Left lung (tissue), 14 donors: ENCODE measurements around the gene DZIP3. TPM values are rescaled to one million over a fixed set of nuclear protein-coding genes. Genes with fewer than 3 reads are reported as not detected.
A peak's percentile ranks its signal among the peaks of the same experiment; 100 is the strongest.

ENCODE experiments used
- ATAC-seq: fragments of 200-7000 bp; cut with Tn5 transposase; one replicate; pipeline ENCODE4 v1.9.1; 2020; ENCODE audit warnings: moderate library complexity
- DNase-seq, 4 donors: peaks; one replicate each; pipeline ENCODE4 v3.0.0-alpha.2; 2013 to 2020
- H3K27ac ChIP-seq, 2 donors: fragments of 200-600 bp; sonication (generic) in 1 of 2; one replicate each; pipeline versions ENCODE4 v1.5.0 to v1.8.0; 2020 to 2021
- H3K27me3 ChIP-seq, 2 donors: fragments of 200-600 bp; sonication (generic) in 1 of 2; one replicate each; pipeline versions ENCODE4 v1.5.0 to v1.8.0; 2020 to 2021
- H3K36me3 ChIP-seq, 2 donors: fragments of 200-600 bp; sonication (generic) in 1 of 2; one replicate each; pipeline versions ENCODE4 v1.5.0 to v1.8.0; 2020 to 2021
- H3K4me1 ChIP-seq, 2 donors: fragments of 200-600 bp; one replicate each; pipeline ENCODE4 v1.8.0; 2021
- H3K4me3 ChIP-seq, 2 donors: fragments of 200-600 bp; sonication (generic) in 1 of 2; one replicate each; pipeline versions ENCODE4 v1.5.0 to v1.8.0; 2020 to 2021; ENCODE audit warnings: mild to moderate bottlenecking in 1 of 2
- H3K9me3 ChIP-seq, 2 donors: fragments of 200-600 bp; sonication (generic) in 1 of 2; one replicate each; pipeline versions ENCODE4 v1.5.0 to v1.8.0; 2020 to 2021
- intact Hi-C, 2 donors: fragments of 100-400 bp; cut with DNase I; formaldehyde crosslinking; loops; one replicate each; pipeline versions ENCODE4 v1.11.2 to v1.14.2; 2022
- long read RNA-seq, 12 donors: library from polyadenylated mRNA in 2 of 12; unstranded in 2 of 12; transcript quantifications; one replicate each; pipeline ENCODE4 v2.0.0 and lab custom pipeline, GENCODE V29; 2019 to 2026
- polyA plus RNA-seq, 6 donors: library from polyadenylated mRNA; unstranded; fragments of 120-200 nt; gene quantifications; one replicate each; pipeline ENCODE4 v1.2.1, GENCODE V29; 2013; ENCODE audit not compliant: insufficient read length in 6 of 6
- total RNA-seq, 2 donors: library from RNA; stranded (reverse); fragmentation: NEBNext Ultra II Directional; extraction: Animal tissue kit (Norgen Biotek cat#: 25700); gene quantifications; one replicate each; pipeline ENCODE4 v1.2.1, GENCODE V29; 2021
- TF ChIP-seq, protein P1 (sequence below), 2 donors: fragments of 200-600 bp; sonication (generic) in 1 of 2; IDR thresholded peaks; one replicate each; pipeline versions ENCODE4 v1.5.0 to v1.8.0; 2021; ENCODE audit warnings: antibody characterized with exemption in 2 of 2
- donor health status: DM: no; HTN: yes; CAD: no.
- donor health status: DM: no; HTN: no; CAD: no.

DZIP3 gene, protein sequence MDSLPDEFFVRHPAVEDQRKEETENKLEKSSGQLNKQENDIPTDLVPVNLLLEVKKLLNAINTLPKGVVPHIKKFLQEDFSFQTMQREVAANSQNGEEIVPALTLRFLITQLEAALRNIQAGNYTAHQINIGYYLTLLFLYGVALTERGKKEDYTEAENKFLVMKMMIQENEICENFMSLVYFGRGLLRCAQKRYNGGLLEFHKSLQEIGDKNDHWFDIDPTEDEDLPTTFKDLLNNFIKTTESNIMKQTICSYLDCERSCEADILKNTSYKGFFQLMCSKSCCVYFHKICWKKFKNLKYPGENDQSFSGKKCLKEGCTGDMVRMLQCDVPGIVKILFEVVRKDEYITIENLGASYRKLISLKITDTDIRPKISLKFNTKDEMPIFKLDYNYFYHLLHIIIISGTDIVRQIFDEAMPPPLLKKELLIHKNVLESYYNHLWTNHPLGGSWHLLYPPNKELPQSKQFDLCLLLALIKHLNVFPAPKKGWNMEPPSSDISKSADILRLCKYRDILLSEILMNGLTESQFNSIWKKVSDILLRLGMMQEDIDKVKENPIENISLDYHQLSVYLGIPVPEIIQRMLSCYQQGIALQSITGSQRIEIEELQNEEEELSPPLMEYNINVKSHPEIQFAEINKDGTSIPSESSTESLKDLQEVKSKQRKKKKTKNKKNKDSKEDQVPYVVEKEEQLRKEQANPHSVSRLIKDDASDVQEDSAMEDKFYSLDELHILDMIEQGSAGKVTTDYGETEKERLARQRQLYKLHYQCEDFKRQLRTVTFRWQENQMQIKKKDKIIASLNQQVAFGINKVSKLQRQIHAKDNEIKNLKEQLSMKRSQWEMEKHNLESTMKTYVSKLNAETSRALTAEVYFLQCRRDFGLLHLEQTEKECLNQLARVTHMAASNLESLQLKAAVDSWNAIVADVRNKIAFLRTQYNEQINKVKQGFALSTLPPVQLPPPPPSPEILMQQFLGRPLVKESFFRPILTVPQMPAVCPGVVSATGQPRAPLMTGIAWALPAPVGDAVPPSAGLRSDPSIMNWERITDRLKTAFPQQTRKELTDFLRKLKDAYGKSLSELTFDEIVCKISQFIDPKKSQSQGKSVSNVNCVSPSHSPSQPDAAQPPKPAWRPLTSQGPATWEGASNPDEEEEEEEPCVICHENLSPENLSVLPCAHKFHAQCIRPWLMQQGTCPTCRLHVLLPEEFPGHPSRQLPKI
- total RNA-seq (10 to 100 TPM; 11.5 to 12.1 TPM), polyA plus RNA-seq (10 to 100 TPM; 26.0 to 32.8 (median 29.7) TPM)
- long read RNA-seq, donor 1: 0 reads
- long read RNA-seq, donor 2, full-length matches to known transcripts: 2 of 2 reads
- long read RNA-seq, donor 2, partial matches to known transcripts: 0 of 2 reads
- long read RNA-seq, donor 2, other reads (novel, unspliced or antisense): 0 of 2 reads
- long read RNA-seq, donor 3: 0 reads
- long read RNA-seq, donor 4, partial matches to known transcripts: 1 of 4 reads
- long read RNA-seq, donor 4, other reads (novel, unspliced or antisense): 2 of 4 reads
- long read RNA-seq, donor 5: 0 reads
- long read RNA-seq, donor 6, partial matches to known transcripts: 5 of 5 reads
- long read RNA-seq, donor 6, other reads (novel, unspliced or antisense): 0 of 5 reads
- long read RNA-seq, donor 7: 0 reads
- long read RNA-seq, donor 8, partial matches to known transcripts: 0 of 2 reads
- long read RNA-seq, donor 8, other reads (novel, unspliced or antisense): 0 of 2 reads
- long read RNA-seq, donor 9: 0 reads
- long read RNA-seq, donor 10: 0 reads
- long read RNA-seq, donor 11: 0 reads
- long read RNA-seq, donor 12: 0 reads

DNA sequence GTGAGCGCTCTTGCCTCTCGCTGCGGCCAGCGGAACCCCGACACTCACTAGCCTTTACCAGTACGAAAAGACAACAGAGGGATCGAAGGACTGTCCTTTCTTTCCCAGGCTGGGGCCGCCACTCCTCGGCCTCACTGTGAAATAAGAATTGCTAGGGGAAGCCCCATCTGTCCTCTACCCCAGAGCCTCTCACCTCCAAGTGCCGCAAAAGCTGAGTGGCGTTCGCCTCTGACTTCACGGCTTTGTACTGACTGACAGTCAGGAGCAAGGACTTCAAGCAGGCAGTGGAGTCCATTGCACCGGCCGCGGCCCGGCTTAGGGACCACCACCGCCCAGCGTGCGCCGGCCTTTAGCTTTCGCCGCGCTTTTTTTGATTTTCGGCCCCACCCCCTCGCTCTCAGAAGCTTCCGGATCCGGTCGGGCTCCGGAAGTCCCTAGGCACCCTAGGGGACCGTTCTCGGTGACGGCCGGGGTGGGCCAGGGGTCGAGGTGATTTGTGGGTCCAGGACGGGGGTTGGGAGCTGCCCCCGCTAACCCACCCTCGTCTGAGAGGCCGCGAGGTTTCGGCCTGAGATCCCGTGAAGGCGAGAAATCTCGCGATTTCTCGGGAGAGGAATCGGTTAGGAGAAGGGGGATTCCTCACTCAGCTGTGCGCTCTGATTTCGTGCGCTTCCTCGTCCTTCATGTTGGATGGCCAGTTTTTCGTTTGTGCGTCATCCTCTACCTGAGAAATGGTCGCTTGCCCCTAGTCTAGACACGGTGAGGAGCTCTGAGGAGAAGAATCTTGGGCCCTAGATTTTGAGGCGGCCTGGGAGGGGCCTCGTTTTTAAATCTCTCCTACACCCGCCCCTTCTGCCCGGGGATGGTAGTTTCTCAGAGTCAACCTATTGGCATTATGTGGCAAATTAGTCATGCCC is at the start of gene DZIP3, which contains the start of gene CIP2A:
Gene DZIP3, plus strand, starts transcription at position 642 of the 917 bp plus-strand sequence. CDS start 15,685 bp downstream, outside the sequence.
Gene CIP2A, minus strand, starts transcription at position 358 of the 917 bp plus-strand sequence. Its CDS starts 63 bp downstream, at position 295.
- TF ChIP-seq, protein P1, sequence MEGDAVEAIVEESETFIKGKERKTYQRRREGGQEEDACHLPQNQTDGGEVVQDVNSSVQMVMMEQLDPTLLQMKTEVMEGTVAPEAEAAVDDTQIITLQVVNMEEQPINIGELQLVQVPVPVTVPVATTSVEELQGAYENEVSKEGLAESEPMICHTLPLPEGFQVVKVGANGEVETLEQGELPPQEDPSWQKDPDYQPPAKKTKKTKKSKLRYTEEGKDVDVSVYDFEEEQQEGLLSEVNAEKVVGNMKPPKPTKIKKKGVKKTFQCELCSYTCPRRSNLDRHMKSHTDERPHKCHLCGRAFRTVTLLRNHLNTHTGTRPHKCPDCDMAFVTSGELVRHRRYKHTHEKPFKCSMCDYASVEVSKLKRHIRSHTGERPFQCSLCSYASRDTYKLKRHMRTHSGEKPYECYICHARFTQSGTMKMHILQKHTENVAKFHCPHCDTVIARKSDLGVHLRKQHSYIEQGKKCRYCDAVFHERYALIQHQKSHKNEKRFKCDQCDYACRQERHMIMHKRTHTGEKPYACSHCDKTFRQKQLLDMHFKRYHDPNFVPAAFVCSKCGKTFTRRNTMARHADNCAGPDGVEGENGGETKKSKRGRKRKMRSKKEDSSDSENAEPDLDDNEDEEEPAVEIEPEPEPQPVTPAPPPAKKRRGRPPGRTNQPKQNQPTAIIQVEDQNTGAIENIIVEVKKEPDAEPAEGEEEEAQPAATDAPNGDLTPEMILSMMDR (IDR thresholded peaks at IDR 0.05): no peak
- intact Hi-C loops: no loop called here
- Histone ChIP-seq H3K4me3 (peak within 1 kb of the TSS; percentile 63 to 80), H3K36me3 (no peaks in the 10 kb centered on the region), H3K27me3 (no peaks in the 10 kb centered on the region), H3K4me1 (peaks cover 3 to 20% of the 10 kb centered on the region in 2 donors), H3K27ac (peak within 1 kb of the TSS; percentile 94), H3K9me3 (no peaks in the 10 kb centered on the region)
- peak; percentile 95 for ATAC-seq
- peak; percentile 87 to 95 (median 93) for DNase-seq

GRCh38 chr3:108546247-108546646 is 43.3 kb upstream of the DZIP3 start:
- intact Hi-C loops: no loop called here
- no peaks in the 10 kb centered on the region for H3K9me3 ChIP-seq
- DNase-seq: peak in 2 of 4 donors; percentile 22 to 30

DNA sequence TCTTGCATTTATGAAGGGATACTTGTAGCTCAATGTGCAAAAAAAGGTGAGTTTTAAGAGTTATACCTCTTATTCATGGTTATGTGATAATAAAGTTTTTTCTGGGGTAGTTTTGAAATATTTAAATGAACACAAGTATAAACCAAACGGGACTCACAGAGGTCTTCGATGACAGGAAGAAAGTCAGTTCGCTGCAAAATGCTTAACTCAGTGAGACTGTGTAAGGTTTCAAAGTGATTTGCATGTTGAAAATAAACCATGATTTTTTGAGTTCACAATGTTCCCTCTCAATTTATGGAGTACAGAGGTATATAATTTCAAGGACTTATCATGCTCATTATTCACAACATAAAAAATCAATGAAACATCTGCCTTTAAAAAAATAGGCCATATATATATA is 42.8 kb upstream of the DZIP3 start:
- TF ChIP-seq, protein P1 (IDR thresholded peaks at IDR 0.05): no peak
- no peaks in the 10 kb centered on the region for H3K4me1 ChIP-seq
- intact Hi-C loops: no loop called here
- peak overlapping the region; percentile 4 to 7 for H3K27ac ChIP-seq
- ATAC-seq: no peak
- peaks cover 0 to 9% of the 10 kb centered on the region in 2 donors for H3K36me3 ChIP-seq
- H3K9me3 ChIP-seq: no peaks in the 10 kb centered on the region
- no peak for DNase-seq
- H3K27me3 ChIP-seq: no peaks in the 10 kb centered on the region
- no peak overlapping the region for H3K4me3 ChIP-seq

More at GRCh38 chr3:108546247-108546646, 43.3 kb upstream of the DZIP3 start:
- Histone ChIP-seq H3K4me1 (no peaks in the 10 kb centered on the region), H3K36me3 (peaks cover 0 to 9% of the 10 kb centered on the region in 2 donors), H3K27me3 (no peaks in the 10 kb centered on the region), H3K4me3 (no peak overlapping the region), H3K27ac (peak overlapping the region; percentile 4 to 7)
- ATAC-seq: peak; percentile 55
- TF ChIP-seq, protein P1 (IDR thresholded peaks at IDR 0.05): no peak
